ENCODE data around the gene EXOC5. TPM values are rescaled to one million over a fixed set of nuclear protein-coding genes. Genes with fewer than 3 reads are reported as not detected.

The EXOC5 gene
- polyA plus RNA-seq, 3 donors, result 7.9 to 52.5 (median 49.9) TPM

DNA sequence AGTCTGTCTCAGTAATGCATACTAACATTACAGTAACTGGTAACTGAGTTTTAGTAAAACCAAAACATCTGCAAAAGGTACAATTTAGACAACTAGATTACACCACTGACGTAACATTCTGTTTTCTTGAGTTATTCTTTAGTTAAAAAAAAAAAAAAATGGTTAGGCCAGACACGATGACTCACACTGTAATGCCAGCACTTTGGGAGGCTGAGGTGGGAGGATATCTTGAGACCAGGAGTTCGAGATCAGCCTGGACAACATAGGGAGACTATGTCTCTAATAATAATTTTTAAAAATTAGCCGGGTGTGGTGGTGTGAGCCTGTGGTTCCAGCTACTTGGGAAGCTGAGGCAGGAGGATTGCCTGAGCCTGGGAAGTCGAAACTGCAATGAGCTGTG is 34.2 kb upstream of the EXOC5 start:
- H3K4me1 ChIP-seq (ENCODE audit: control insufficient read depth in 1 of 2, insufficient read depth in 2 of 2, low read length in 2 of 2), result no peaks in the 10 kb centered on the region
- no peaks in the 10 kb centered on the region for H3K36me3 Mint-ChIP-seq
- no peak overlapping the region for H3K4me3 ChIP-seq (replicated peaks in 1 of 3; ENCODE audit: low read depth in 2 of 3, low read length in 3 of 3)
- no peaks in the 10 kb centered on the region for H3K36me3 ChIP-seq (replicated peaks in 1 of 2; ENCODE audit: control insufficient read depth in 1 of 2, insufficient read depth in 2 of 2, low read length in 2 of 2)
- H3K27me3 ChIP-seq (ENCODE audit: control insufficient read depth in 2 of 2, insufficient read depth in 2 of 2, low read length in 2 of 2), result peaks cover 0 to 11% of the 10 kb centered on the region in 2 donors
- no peaks in the 10 kb centered on the region for H3K4me1 Mint-ChIP-seq
- H3K27ac Mint-ChIP-seq, result no peak overlapping the region
- H3K4me3 Mint-ChIP-seq, result no peak overlapping the region
- intact Hi-C loops (cut with micrococcal nuclease), result no loop called here
- peaks cover 1 to 14% (median 11%) of the 10 kb centered on the region in 3 donors for H3K27me3 Mint-ChIP-seq (ENCODE audit: low read depth in 3 of 3)
- no peaks in the 10 kb centered on the region for H4K20me1 ChIP-seq (ENCODE audit: insufficient read depth, low read length)
- WGBS (ENCODE audit: insufficient coverage), result no CpG with 5 or more reads among the region's 5 CpGs
- TF ChIP-seq CTCF (IDR thresholded peaks at IDR 0.05), result no peak
- H3K9me3 Mint-ChIP-seq, result no peaks in the 10 kb centered on the region
- no peak overlapping the region for H2AFZ ChIP-seq (ENCODE audit: insufficient read depth, low read depth, low read length, poor library complexity, severe bottlenecking)
- no peak overlapping the region for H3K9ac ChIP-seq (ENCODE audit: insufficient read depth, low read length, poor library complexity, severe bottlenecking)
- no peaks in the 10 kb centered on the region for H3K79me2 ChIP-seq (ENCODE audit: insufficient read depth, low read length)
- no peaks in the 10 kb centered on the region for H3K9me3 ChIP-seq (replicated peaks in 1 of 2; ENCODE audit: control insufficient read depth in 1 of 2, insufficient read depth in 1 of 2, low read length in 2 of 2)
- H3K4me2 ChIP-seq (replicated peaks; ENCODE audit: extremely low read depth, low read length, poor library complexity, severe bottlenecking), result no peak overlapping the region
- no peak for DNase-seq
- H3K27ac ChIP-seq (ENCODE audit: low read depth in 1 of 2, low read length in 2 of 2), result no peak overlapping the region

- no peaks in the 10 kb centered on the region for H3K4me1 ChIP-seq (ENCODE audit: control insufficient read depth in 1 of 2, insufficient read depth in 2 of 2, low read length in 2 of 2)
- H3K27ac ChIP-seq (ENCODE audit: low read depth in 1 of 2, low read length in 2 of 2), result no peak overlapping the region
- H2AFZ ChIP-seq (ENCODE audit: insufficient read depth, low read depth, low read length, poor library complexity, severe bottlenecking), result no peak overlapping the region
- no peaks in the 10 kb centered on the region for H3K9me3 ChIP-seq (replicated peaks in 1 of 2; ENCODE audit: control insufficient read depth in 1 of 2, insufficient read depth in 1 of 2, low read length in 2 of 2)
- H3K36me3 Mint-ChIP-seq, result peaks cover 5 to 6% of the 10 kb centered on the region in 2 donors
- no peak overlapping the region for H3K4me3 Mint-ChIP-seq
- no peaks in the 10 kb centered on the region for H4K20me1 ChIP-seq (ENCODE audit: insufficient read depth, low read length)
- H3K4me3 ChIP-seq (replicated peaks in 1 of 3; ENCODE audit: low read depth in 2 of 3, low read length in 3 of 3), result no peak overlapping the region
- intact Hi-C loops (cut with micrococcal nuclease), result no loop called here
- no peak overlapping the region for H3K9ac ChIP-seq (ENCODE audit: insufficient read depth, low read length, poor library complexity, severe bottlenecking)
- H3K4me1 Mint-ChIP-seq, result no peaks in the 10 kb centered on the region
- peaks cover 0 to 4% (median 4%) of the 10 kb centered on the region in 3 donors for H3K27me3 Mint-ChIP-seq (ENCODE audit: low read depth in 3 of 3)
- no peak for DNase-seq
- no peak overlapping the region for H3K27ac Mint-ChIP-seq
- WGBS (ENCODE audit: insufficient coverage), result no CpG with 5 or more reads among the region's 3 CpGs
- H3K4me2 ChIP-seq (replicated peaks; ENCODE audit: extremely low read depth, low read length, poor library complexity, severe bottlenecking), result no peak overlapping the region
- H3K79me2 ChIP-seq (ENCODE audit: insufficient read depth, low read length), result no peaks in the 10 kb centered on the region
- no peak for TF ChIP-seq CTCF (IDR thresholded peaks at IDR 0.05)
- peaks cover 0 to 9% of the 10 kb centered on the region in 2 donors for H3K27me3 ChIP-seq (ENCODE audit: control insufficient read depth in 2 of 2, insufficient read depth in 2 of 2, low read length in 2 of 2)
- H3K9me3 Mint-ChIP-seq, result no peaks in the 10 kb centered on the region
- peaks cover 0 to 9% of the 10 kb centered on the region in 2 donors for H3K36me3 ChIP-seq (replicated peaks in 1 of 2; ENCODE audit: control insufficient read depth in 1 of 2, insufficient read depth in 2 of 2, low read length in 2 of 2)
Observed at GRCh38 chr14:57299511-57299910, 30.8 kb upstream of the EXOC5 start.

All from CD14-positive monocyte (primary cell).